ENCODE data around the gene TGOLN2. TPM values are rescaled to one million over a fixed set of nuclear protein-coding genes. Genes with fewer than 3 reads are reported as not detected.
"Not testable (repeated sequence)": the region's sequence is repeated elsewhere in the genome, so short reads cannot be mapped to it uniquely, and the experiment has no call there.

Gene TGOLN2
- total RNA-seq, 1 experiment from 2014 or later = 178 TPM

GRCh38 chr2:85362653-85363387 lies 35.0 kb upstream of the TGOLN2 start:
- H3K4me3 ChIP-seq (ENCODE audit: low read depth in 2 of 2, low read length in 2 of 2); in situ Hi-C loops (cut with HindIII; ENCODE audit: low pct_unique_long_range_greater_than_20kb, low sequenced_read_pairs); DNase-seq (ENCODE audit: low read depth, low spot score); intact Hi-C loops (cut with micrococcal nuclease; ENCODE audit: unreplicated experiment); CTCF ChIA-PET; ATAC-seq; H3K4me1 ChIP-seq (ENCODE audit: control insufficient read depth, insufficient read depth, low read length); H3K9me3 ChIP-seq (ENCODE audit: control insufficient read depth, insufficient read depth, low read depth, low read length); H3K27me3 ChIP-seq (ENCODE audit: control insufficient read depth, insufficient read depth, low read length); POLR2A ChIA-PET; H3K36me3 ChIP-seq (ENCODE audit: control insufficient read depth, insufficient read depth, low read length); BruUV-seq (replicated peaks); H3K27ac ChIP-seq (ENCODE audit: low read length): not testable (repeated sequence)

GRCh38 chr2:85357736-85358135 lies 29.9 kb upstream of the TGOLN2 start:
- no peak for TF ChIP-seq CTCF (IDR thresholded peaks at IDR 0.05)
- TF ChIP-seq SIN3A (IDR thresholded peaks at IDR 0.05; ENCODE audit: borderline replicate concordance, insufficient read depth, low read depth, low read length) = no peak
- no peak for TF ChIP-seq POLR2AphosphoS5 (IDR thresholded peaks at IDR 0.05; ENCODE audit: low read depth, low read length)
- no peak for TF ChIP-seq REST (IDR thresholded peaks at IDR 0.05; ENCODE audit: insufficient read depth in 1 of 2, low read depth in 2 of 2, low read length in 1 of 2)
- TF ChIP-seq TCF7L2 (IDR thresholded peaks at IDR 0.05; ENCODE audit: low read depth, low read length) = no peak
- Histone ChIP-seq H3K9me3 (ENCODE audit: control insufficient read depth, insufficient read depth, low read depth, low read length) (no peaks in the 10 kb centered on the region), H3K4me3 (ENCODE audit: low read depth in 2 of 2, low read length in 2 of 2) (no peak overlapping the region), H3K27ac (ENCODE audit: low read length) (no peak overlapping the region), H3K36me3 (ENCODE audit: control insufficient read depth, insufficient read depth, low read length) (peaks cover 5% of the 10 kb centered on the region; the same call in 1 of the 2 replicates), H3K27me3 (ENCODE audit: control insufficient read depth, insufficient read depth, low read length) (no peaks in the 10 kb centered on the region), H3K4me1 (ENCODE audit: control insufficient read depth, insufficient read depth, low read length) (0 out of 2 replicates have a peak, but pooled peaks cover 4% of the 10 kb centered on the region)
- in situ Hi-C loops (cut with HindIII; ENCODE audit: low pct_unique_long_range_greater_than_20kb, low sequenced_read_pairs) = no loop called here
- intact Hi-C loops (cut with micrococcal nuclease; ENCODE audit: unreplicated experiment) = no loop called here
- DNase-seq (ENCODE audit: low read depth, low spot score) (no peak), ATAC-seq (no peak)
- CTCF ChIA-PET = interaction anchor here (0.7 kb wide), 1 partner anchor 8 kb away, joined by 3 read pairs; no protein-coding TSS in a partner anchor
- no TSS peak for BruUV-seq (replicated peaks)
- POLR2A ChIA-PET = no interaction called here

GRCh38 chr2:85356186-85356585 lies 28.4 kb upstream of the TGOLN2 start:
- POLR2A ChIA-PET = no interaction called here
- intact Hi-C loops (cut with micrococcal nuclease; ENCODE audit: unreplicated experiment) (no loop called here), in situ Hi-C loops (cut with HindIII; ENCODE audit: low pct_unique_long_range_greater_than_20kb, low sequenced_read_pairs) (no loop called here)
- Histone ChIP-seq H3K4me1 (ENCODE audit: control insufficient read depth, insufficient read depth, low read length) (0 out of 2 replicates have a peak, but pooled peaks cover 4% of the 10 kb centered on the region), H3K27ac (ENCODE audit: low read length) (no peak overlapping the region), H3K9me3 (ENCODE audit: control insufficient read depth, insufficient read depth, low read depth, low read length) (no peaks in the 10 kb centered on the region), H3K27me3 (ENCODE audit: control insufficient read depth, insufficient read depth, low read length) (no peaks in the 10 kb centered on the region), H3K4me3 (ENCODE audit: low read depth in 2 of 2, low read length in 2 of 2) (no peak overlapping the region), H3K36me3 (ENCODE audit: control insufficient read depth, insufficient read depth, low read length) (peaks cover 5% of the 10 kb centered on the region; the same call in 1 of the 2 replicates)
- no peak for DNase-seq (ENCODE audit: low read depth, low spot score)
- no peak for ATAC-seq
- CTCF ChIA-PET = no interaction called here
- TF ChIP-seq SIN3A (IDR thresholded peaks at IDR 0.05; ENCODE audit: borderline replicate concordance, insufficient read depth, low read depth, low read length) (no peak), POLR2AphosphoS5 (IDR thresholded peaks at IDR 0.05; ENCODE audit: low read depth, low read length) (no peak), REST (IDR thresholded peaks at IDR 0.05; ENCODE audit: insufficient read depth in 1 of 2, low read depth in 2 of 2, low read length in 1 of 2) (no peak), TCF7L2 (IDR thresholded peaks at IDR 0.05; ENCODE audit: low read depth, low read length) (no peak)
- BruUV-seq (replicated peaks) = no TSS peak
